Liver (tissue), 9 donors: Measurements from ENCODE around the gene KDM7A. TPM values are rescaled to one million over a fixed set of nuclear protein-coding genes. Genes with fewer than 3 reads are reported as not detected.
A peak's percentile ranks its signal among the peaks of the same experiment; 100 is the strongest.

Experiments used
- DNase-seq: peaks from one replicate; pipeline ENCODE4 v3.0.0-alpha.2; 2017; ENCODE audit warnings: low spot score
- H3K27ac ChIP-seq, 2 donors: one replicate each; pipeline ENCODE4 v1.7.0; 2013; ENCODE audit warnings: inconsistent platforms in 2 of 2, low read length in 2 of 2, control low read depth in 1 of 2, low read depth in 1 of 2, mild to moderate bottlenecking in 1 of 2
- H3K27me3 ChIP-seq, 4 donors: one replicate each; pipeline versions ENCODE4 v1.6.1 to v1.7.0; 2013; ENCODE audit warnings: low read length in 3 of 4, inconsistent platforms in 1 of 4, mild to moderate bottlenecking in 1 of 4, moderate library complexity in 1 of 4; ENCODE audit not compliant: control insufficient read depth in 4 of 4, insufficient read depth in 4 of 4
- H3K36me3 ChIP-seq, 4 donors: one replicate each; pipeline versions ENCODE4 v1.6.1 to v1.7.0; 2013; ENCODE audit warnings: low read length in 3 of 4, mild to moderate bottlenecking in 3 of 4, low read depth in 1 of 4, moderate library complexity in 1 of 4; ENCODE audit not compliant: control insufficient read depth in 4 of 4, insufficient read depth in 3 of 4
- H3K4me1 ChIP-seq, 4 donors: one replicate each; pipeline versions ENCODE4 v1.6.1 to v1.7.0; 2013; ENCODE audit warnings: low read length in 3 of 4, mild to moderate bottlenecking in 3 of 4, moderate library complexity in 1 of 4; ENCODE audit not compliant: control insufficient read depth in 4 of 4, insufficient read depth in 4 of 4
- H3K4me3 ChIP-seq, 3 donors: one replicate each; pipeline versions ENCODE4 v1.6.1 to v1.7.0; 2013; ENCODE audit warnings: low read length in 3 of 3, control low read depth in 1 of 3, low read depth in 1 of 3, mild to moderate bottlenecking in 1 of 3
- H3K9ac ChIP-seq, 2 donors: one replicate each; pipeline ENCODE4 v1.7.0; 2013; ENCODE audit warnings: low read length in 2 of 2, mild to moderate bottlenecking in 2 of 2, moderate library complexity in 2 of 2, control low read depth in 1 of 2, low read depth in 1 of 2
- H3K9me3 ChIP-seq, 4 donors: one replicate each; pipeline versions ENCODE4 v1.6.1 to v1.7.0; 2013; ENCODE audit warnings: low read length in 3 of 4; ENCODE audit not compliant: control insufficient read depth in 4 of 4
- ATF3 ChIP-seq: IDR thresholded peaks from 2 replicates; pipeline ENCODE4 v1.6.1; 2016; ENCODE audit warnings: antibody characterized with exemption
- CTCF ChIP-seq: fragments of 150-350 bp; IDR thresholded peaks from 2 replicates; pipeline ENCODE4 v1.5.1; 2017; ENCODE audit warnings: improper control_type of control experiment, low read depth, low read length; ENCODE audit not compliant: missing input control
- EGR1 ChIP-seq, 2 donors: IDR thresholded peaks; 2 replicates each; pipeline ENCODE4 v1.6.1; 2016 to 2018; ENCODE audit warnings: antibody characterized with exemption in 2 of 2, low read depth in 2 of 2
- FOXA1 ChIP-seq: IDR thresholded peaks from 2 replicates; pipeline ENCODE4 v1.6.1; 2016; ENCODE audit warnings: antibody characterized with exemption
- FOXA2 ChIP-seq: IDR thresholded peaks from 2 replicates; pipeline ENCODE4 v1.6.1; 2016; ENCODE audit warnings: antibody characterized with exemption
- GABPA ChIP-seq, 2 donors: IDR thresholded peaks in 1 of 2; conservative IDR thresholded peaks in 1 of 2; 2 replicates each; pipeline ENCODE4 v1.6.1; 2016; ENCODE audit warnings: antibody characterized with exemption in 2 of 2, mild to moderate bottlenecking in 1 of 2, moderate library complexity in 1 of 2
- HNF4A ChIP-seq, 2 donors: conservative IDR thresholded peaks; 2 replicates each; pipeline ENCODE4 v1.6.1; 2016; ENCODE audit warnings: antibody characterized with exemption in 2 of 2, mild to moderate bottlenecking in 2 of 2
- HNF4G ChIP-seq: IDR thresholded peaks from 2 replicates; pipeline ENCODE4 v1.6.1; 2016; ENCODE audit warnings: antibody characterized with exemption
- MAX ChIP-seq: IDR thresholded peaks from 2 replicates; pipeline ENCODE4 v1.6.1; 2016; ENCODE audit warnings: antibody characterized with exemption
- NR2F2 ChIP-seq: IDR thresholded peaks from 2 replicates; pipeline ENCODE4 v1.6.1; 2016; ENCODE audit warnings: antibody characterized with exemption
- RAD21 ChIP-seq, 2 donors: IDR thresholded peaks; 2 replicates each; pipeline ENCODE4 v1.6.1; 2016; ENCODE audit warnings: antibody characterized with exemption in 2 of 2, mild to moderate bottlenecking in 2 of 2
- REST ChIP-seq: IDR thresholded peaks from 2 replicates; pipeline ENCODE4 v1.6.1; 2016; ENCODE audit warnings: antibody characterized with exemption, mild to moderate bottlenecking
- RXRA ChIP-seq, 2 donors: IDR thresholded peaks; 2 replicates each; pipeline ENCODE4 v1.6.1; 2017 to 2018; ENCODE audit warnings: antibody characterized with exemption in 2 of 2, mild to moderate bottlenecking in 1 of 2
- SP1 ChIP-seq: IDR thresholded peaks from 2 replicates; pipeline ENCODE4 v1.6.1; 2018; ENCODE audit warnings: antibody characterized with exemption, mild to moderate bottlenecking
- TAF1 ChIP-seq: conservative IDR thresholded peaks from 2 replicates; pipeline ENCODE4 v1.6.1; 2016; ENCODE audit warnings: antibody characterized with exemption, mild to moderate bottlenecking
- YY1 ChIP-seq: IDR thresholded peaks from 2 replicates; pipeline ENCODE4 v1.6.1; 2016; ENCODE audit warnings: antibody characterized with exemption, mild to moderate bottlenecking
- WGBS: extraction: QIAGEN DNeasy Blood & Tissue Kit; methylation state at CpG from one replicate; pipeline ENCODE4 v1.1.7; 2013; 5-methylcytosine and 5-hydroxymethylcytosine counted together
- polyA plus RNA-seq, 2 donors: library from polyadenylated mRNA; stranded (reverse) in 1 of 2; unstranded in 1 of 2; fragments of 200-250 nt in 1 of 2; fragments of >200 nt in 1 of 2; fragmentation: Nextera tagmentation in 1 of 2; extraction: Ambion mirVana in 1 of 2; gene quantifications; one replicate each; pipeline versions ENCODE4 v1.2.1 to v1.2.3, GENCODE V29; 2013 to 2015
- total RNA-seq, 2 donors: library from RNA; depleted of rRNA; stranded (reverse); fragments of >200 nt; gene quantifications; one replicate each; pipeline ENCODE4 v1.2.3, GENCODE V29; 2014
- donor health status: healthy.
- donor health status: healthy.
- donor health status: healthy.
- donor health status: healthy.
- donor health status: healthy.

The KDM7A gene
- 10 to 100 TPM; 17.2 to 27.5 TPM for total RNA-seq
- 1 to 10 TPM; 1.9 to 2.5 TPM for polyA plus RNA-seq

GRCh38 chr7:140176811-140177702 is at the start of gene KDM7A:
Gene KDM7A (minus strand): TSS chr7:140176983. CDS start chr7:140176937, 46 bp downstream.
- TF ChIP-seq FOXA1 (no peak), REST (no peak), RXRA (IDR thresholded peaks at IDR 0.05) (no peak), EGR1 (IDR thresholded peaks at IDR 0.05; ENCODE audit: low read depth in 2 of 2) (peak; percentile 91 to 98), MAX (no peak), FOXA2 (no peak), HNF4G (no peak), GABPA (IDR thresholded peaks at IDR 0.05 in 1 of 2, conservative IDR thresholded peaks at IDR 0.05 in 1 of 2) (no peak), TAF1 (peak; percentile 33), NR2F2 (no peak), ATF3 (no peak), YY1 (peak; percentile 67), RAD21 (IDR thresholded peaks at IDR 0.05) (peak in 1 of 2 donors; percentile 32), SP1 (no peak)
- peak; percentile 86 for DNase-seq
- Histone ChIP-seq H3K27me3 (no peaks in the 10 kb centered on the region), H3K36me3 (no peaks in the 10 kb centered on the region), H3K27ac (peak within 1 kb of the TSS; percentile 98 to 99), H3K4me3 (peak within 1 kb of the TSS; percentile 53 to 98 (median 83)), H3K9me3 (no peaks in the 10 kb centered on the region), H3K4me1 (peaks cover 4 to 27% (median 15%) of the 10 kb centered on the region in 4 donors), H3K9ac (peak within 1 kb of the TSS; percentile 21 to 90)
- WGBS: under 1% methylated on average over 132 of the region's 132 CpGs

- Histone ChIP-seq H3K9me3 (no peaks in the 10 kb centered on the region), H3K4me3 (no peak overlapping the region), H3K36me3 (no peaks in the 10 kb centered on the region), H3K27ac (no peak overlapping the region), H3K4me1 (peaks cover 7 to 9% (median 8%) of the 10 kb centered on the region in 4 donors), H3K27me3 (peaks cover 0 to 2% (median 0%) of the 10 kb centered on the region in 4 donors), H3K9ac (no peak overlapping the region)
- WGBS: 79% methylated on average over 5 of the region's 5 CpGs
- TF ChIP-seq HNF4A (conservative IDR thresholded peaks at IDR 0.05): no peak
- no peak for TF ChIP-seq CTCF
- no peak for DNase-seq
Observed at GRCh38 chr7:140225562-140226249, 48.9 kb upstream of the KDM7A start.
